OCI-LY3 (cell line): Measurements from ENCODE around the gene MYL10.

Source experiments
- H2AFZ ChIP-seq: fragments of 200-600, 300-600 bp; shearing (Covaris generic); 2 replicates; pipeline ENCODE4 v1.6.0; 2014; ENCODE audit warnings: antibody characterized with exemption, low read depth, low read length
- H3K27ac ChIP-seq: fragments of 200-600, 300-600 bp; sonication (generic); 2 replicates; pipeline ENCODE4 v1.5.1; 2014; ENCODE audit warnings: mild to moderate bottlenecking, low read length, moderate library complexity, mixed read lengths
- H3K27me3 ChIP-seq: fragments of 200-600, 300-600 bp; sonication (generic); 2 replicates; pipeline ENCODE4 v1.6.1; 2014; ENCODE audit warnings: low read depth, low read length, mixed read lengths
- H3K36me3 ChIP-seq: fragments of 200-600, 300-600 bp; sonication (generic); replicated peaks from 2 replicates; pipeline ENCODE3; 2014; ENCODE audit warnings: low read depth, low read length, mixed read lengths
- H3K4me1 ChIP-seq: fragments of 300-600, 200-600 bp; sonication (generic); 2 replicates; pipeline ENCODE4 v1.6.1; 2014; ENCODE audit warnings: low read length, mixed read lengths
- H3K4me2 ChIP-seq: fragments of 200-600, 300-600 bp; sonication (generic); 2 replicates; pipeline ENCODE4 v1.6.1; 2014; ENCODE audit warnings: low read length, mixed read lengths
- H3K4me3 ChIP-seq: fragments of 300-600, 200-600 bp; sonication (generic); 2 replicates; pipeline ENCODE4 v1.5.1; 2014; ENCODE audit warnings: antibody characterized with exemption, mild to moderate bottlenecking, low read length, moderate library complexity
- H3K79me2 ChIP-seq: fragments of 300-600, 200-600 bp; shearing (Covaris generic); 2 replicates; pipeline ENCODE4 v1.6.1; 2014; ENCODE audit warnings: mild to moderate bottlenecking, low read length, mixed read lengths
- H3K9ac ChIP-seq: fragments of 300-600, 200-600 bp; shearing (Covaris generic); 2 replicates; pipeline ENCODE4 v1.6.0; 2014; ENCODE audit warnings: mild to moderate bottlenecking, low read length, moderate library complexity
- H3K9me3 ChIP-seq: fragments of 200-600, 300-600 bp; shearing (Covaris generic); 2 replicates; pipeline ENCODE4 v1.6.1; 2014; ENCODE audit warnings: low read length, mixed read lengths; ENCODE audit not compliant: insufficient read depth
- H4K20me1 ChIP-seq: fragments of 200-600, 300-600 bp; sonication (generic); 2 replicates; pipeline ENCODE4 v1.6.1; 2016; ENCODE audit warnings: low read length, mixed read lengths; ENCODE audit not compliant: insufficient read depth
- EZH2phosphoT487 ChIP-seq: fragments of 200-600 bp; shearing (Covaris generic); IDR thresholded peaks from 2 replicates; pipeline ENCODE4 v1.6.1; 2018; ENCODE audit warnings: antibody characterized with exemption, mixed run types, low read depth
- TF ChIP-seq, protein P1 (sequence below): fragments of 200-600, 300-600 bp; sonication (generic); IDR thresholded peaks from 2 replicates; pipeline ENCODE4 v1.5.1; 2014; ENCODE audit warnings: antibody characterized with exemption, low read length, low read depth

The MYL10 gene

DNA sequence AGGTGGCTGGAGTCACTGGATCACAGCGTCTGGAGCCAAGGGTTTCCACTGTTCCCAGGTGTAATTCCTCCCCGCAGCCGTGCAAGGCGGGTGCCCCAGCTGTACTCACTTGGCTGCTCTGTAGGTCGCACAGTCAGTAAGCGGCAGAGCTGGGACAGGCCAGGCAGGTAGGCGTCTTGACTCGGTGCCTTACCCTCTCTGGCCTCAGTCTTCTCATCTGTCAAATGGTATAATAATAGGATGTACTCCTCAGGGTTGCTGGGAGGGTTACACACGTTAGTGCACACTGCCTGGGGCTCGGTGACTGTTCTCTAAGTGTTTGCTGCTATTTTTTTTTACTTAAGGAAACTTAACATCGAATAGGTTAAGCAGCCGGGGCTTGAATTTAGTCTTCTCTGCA, 27.0 kb downstream of the MYL10 start:
- no peak overlapping the region for H3K27ac ChIP-seq
- H3K4me1 ChIP-seq, result no peaks in the 10 kb centered on the region
- H3K27me3 ChIP-seq, result peaks cover 4% of the 10 kb centered on the region; the same call in 1 of the 2 replicates
- H4K20me1 ChIP-seq, result no peaks in the 10 kb centered on the region
- no peak overlapping the region for H3K4me3 ChIP-seq
- H3K79me2 ChIP-seq, result no peaks in the 10 kb centered on the region
- TF ChIP-seq EZH2phosphoT487, result no peak
- TF ChIP-seq, protein P1, sequence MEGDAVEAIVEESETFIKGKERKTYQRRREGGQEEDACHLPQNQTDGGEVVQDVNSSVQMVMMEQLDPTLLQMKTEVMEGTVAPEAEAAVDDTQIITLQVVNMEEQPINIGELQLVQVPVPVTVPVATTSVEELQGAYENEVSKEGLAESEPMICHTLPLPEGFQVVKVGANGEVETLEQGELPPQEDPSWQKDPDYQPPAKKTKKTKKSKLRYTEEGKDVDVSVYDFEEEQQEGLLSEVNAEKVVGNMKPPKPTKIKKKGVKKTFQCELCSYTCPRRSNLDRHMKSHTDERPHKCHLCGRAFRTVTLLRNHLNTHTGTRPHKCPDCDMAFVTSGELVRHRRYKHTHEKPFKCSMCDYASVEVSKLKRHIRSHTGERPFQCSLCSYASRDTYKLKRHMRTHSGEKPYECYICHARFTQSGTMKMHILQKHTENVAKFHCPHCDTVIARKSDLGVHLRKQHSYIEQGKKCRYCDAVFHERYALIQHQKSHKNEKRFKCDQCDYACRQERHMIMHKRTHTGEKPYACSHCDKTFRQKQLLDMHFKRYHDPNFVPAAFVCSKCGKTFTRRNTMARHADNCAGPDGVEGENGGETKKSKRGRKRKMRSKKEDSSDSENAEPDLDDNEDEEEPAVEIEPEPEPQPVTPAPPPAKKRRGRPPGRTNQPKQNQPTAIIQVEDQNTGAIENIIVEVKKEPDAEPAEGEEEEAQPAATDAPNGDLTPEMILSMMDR, result no peak
- H3K9ac ChIP-seq, result no peak overlapping the region
- no peaks in the 10 kb centered on the region for H3K36me3 ChIP-seq
- H2AFZ ChIP-seq, result no peak overlapping the region
- peak overlapping the region; percentile 44 for H3K4me2 ChIP-seq
- H3K9me3 ChIP-seq, result no peaks in the 10 kb centered on the region

DNA sequence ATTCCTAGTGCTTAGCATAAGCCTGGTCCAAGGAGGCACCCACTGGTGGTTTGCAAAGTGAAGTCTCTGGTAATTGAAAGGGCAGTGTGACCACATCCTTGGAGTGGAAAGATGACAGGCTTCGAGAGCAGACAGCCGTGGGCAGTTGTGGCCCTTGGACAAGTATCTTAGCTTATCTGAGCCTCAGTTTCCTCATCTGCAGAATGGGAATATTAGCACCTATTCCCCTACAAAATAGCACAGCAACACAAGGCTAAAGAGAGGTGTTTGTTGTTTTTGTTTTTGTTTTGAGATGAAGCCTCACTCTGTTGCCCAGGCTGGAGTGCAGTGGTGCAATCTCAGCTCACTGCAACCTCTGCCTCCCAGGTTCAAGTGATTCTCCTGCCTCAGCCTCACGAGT, 29.3 kb downstream of the MYL10 start:
- Histone ChIP-seq H2AFZ (no peak overlapping the region), H3K9me3 (no peaks in the 10 kb centered on the region), H3K27me3 (peaks cover 24% of the 10 kb centered on the region), H3K36me3 (no peaks in the 10 kb centered on the region), H3K4me2 (no peak overlapping the region), H3K9ac (no peak overlapping the region), H3K4me3 (no peak overlapping the region), H3K79me2 (no peaks in the 10 kb centered on the region), H4K20me1 (no peaks in the 10 kb centered on the region), H3K4me1 (no peaks in the 10 kb centered on the region), H3K27ac (no peak overlapping the region)
- TF ChIP-seq, protein P1, result no peak
- TF ChIP-seq EZH2phosphoT487, result no peak

DNA sequence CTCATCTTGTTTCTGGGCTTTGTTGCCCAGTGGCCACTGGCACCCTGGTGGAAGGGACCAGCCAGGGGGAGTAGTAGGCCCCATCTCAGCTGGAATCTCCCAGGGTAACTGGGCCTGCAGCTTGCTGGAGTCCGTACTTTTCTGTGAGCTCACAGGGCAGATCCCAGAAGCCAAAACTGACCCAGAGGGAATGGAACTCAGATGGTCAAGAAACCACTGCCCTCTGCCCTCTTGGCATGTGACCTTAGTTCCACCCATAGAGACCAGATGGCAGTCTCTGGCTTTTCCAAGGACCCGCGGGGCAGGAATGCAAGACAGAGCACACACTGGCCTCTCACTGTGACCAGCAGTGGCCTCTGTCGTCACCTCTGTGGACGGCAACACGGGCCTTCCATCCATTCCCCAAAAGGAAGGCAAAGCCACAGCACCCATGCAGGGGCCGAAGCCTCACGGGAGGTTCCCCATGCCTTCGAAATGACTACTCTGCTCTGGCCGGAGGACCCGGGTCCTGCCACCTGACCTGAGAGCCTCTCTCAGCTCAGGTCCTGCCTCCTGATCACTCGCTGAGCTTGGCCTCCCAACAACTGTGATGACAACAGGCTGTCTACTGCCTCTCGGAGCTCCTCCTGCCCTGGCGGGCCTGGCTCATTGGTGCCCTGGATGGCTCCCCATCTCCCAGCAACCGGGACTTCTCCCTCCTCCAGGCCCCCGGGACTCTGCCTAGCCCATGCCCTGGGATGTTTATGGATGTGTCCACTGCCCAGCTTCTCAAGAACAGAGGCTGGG, 29.9 kb downstream of the MYL10 start:
- H3K79me2 ChIP-seq, result no peaks in the 10 kb centered on the region
- no peak overlapping the region for H3K27ac ChIP-seq
- no peak overlapping the region for H3K4me3 ChIP-seq
- no peaks in the 10 kb centered on the region for H3K4me1 ChIP-seq
- H3K9me3 ChIP-seq, result no peaks in the 10 kb centered on the region
- TF ChIP-seq, protein P1, result no peak
- no peak for TF ChIP-seq EZH2phosphoT487
- H2AFZ ChIP-seq, result no peak overlapping the region
- peaks cover 26% of the 10 kb centered on the region for H3K27me3 ChIP-seq
- no peaks in the 10 kb centered on the region for H4K20me1 ChIP-seq
- no peak overlapping the region for H3K4me2 ChIP-seq
- H3K9ac ChIP-seq, result no peak overlapping the region
- no peaks in the 10 kb centered on the region for H3K36me3 ChIP-seq

DNA sequence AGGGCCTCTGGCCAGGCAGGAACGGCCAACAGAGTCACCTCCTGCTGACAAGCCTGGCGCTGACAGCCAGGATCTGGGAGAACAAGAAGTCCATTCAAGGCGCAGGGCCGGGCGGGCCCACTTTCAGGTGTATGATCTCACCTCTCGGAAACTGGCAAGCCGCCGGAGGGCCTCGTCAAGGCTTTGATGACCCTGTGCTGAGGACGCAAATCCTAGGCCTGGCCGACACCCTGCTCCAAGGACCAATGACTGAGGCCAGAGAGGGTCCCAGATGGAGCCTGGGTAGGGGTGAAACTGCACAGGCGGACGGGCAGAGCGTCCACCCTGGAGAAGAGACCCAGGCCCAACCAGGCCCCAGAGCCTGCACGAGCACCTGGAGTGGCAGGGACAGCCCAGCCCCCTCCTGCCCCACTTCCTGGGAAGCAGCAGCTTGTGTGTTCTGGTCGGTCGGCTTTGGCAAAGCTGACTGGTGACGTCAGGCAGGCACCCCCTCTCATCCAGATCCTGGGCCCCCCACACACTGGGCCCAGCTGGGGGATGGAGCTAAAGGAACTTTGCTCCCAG, 30.6 kb downstream of the MYL10 start:
- Histone ChIP-seq H3K9me3 (no peaks in the 10 kb centered on the region), H3K36me3 (no peaks in the 10 kb centered on the region), H3K4me1 (no peaks in the 10 kb centered on the region), H3K4me2 (no peak overlapping the region), H3K9ac (no peak overlapping the region), H3K27me3 (peaks cover 26% of the 10 kb centered on the region), H3K4me3 (no peak overlapping the region), H3K79me2 (no peaks in the 10 kb centered on the region), H2AFZ (no peak overlapping the region), H3K27ac (no peak overlapping the region), H4K20me1 (no peaks in the 10 kb centered on the region)
- TF ChIP-seq, protein P1, result no peak
- no peak for TF ChIP-seq EZH2phosphoT487
